Stimulated activated CD8-positive, alpha-beta memory T cell treated with anti-CD3 and anti-CD28 coated beads, Interleukin-15, amount 100 ng/mL, for 48 hours (primary cell): ENCODE measurements around the gene AP4M1.
A peak's percentile ranks its signal among the peaks of the same experiment; 100 is the strongest.

Source experiments
- DNase-seq, 2 donors: peaks; one replicate each; pipeline ENCODE4 v3.0.0-alpha.2; 2020; ENCODE audit warnings: low read depth in 2 of 2

AP4M1 gene

DNA sequence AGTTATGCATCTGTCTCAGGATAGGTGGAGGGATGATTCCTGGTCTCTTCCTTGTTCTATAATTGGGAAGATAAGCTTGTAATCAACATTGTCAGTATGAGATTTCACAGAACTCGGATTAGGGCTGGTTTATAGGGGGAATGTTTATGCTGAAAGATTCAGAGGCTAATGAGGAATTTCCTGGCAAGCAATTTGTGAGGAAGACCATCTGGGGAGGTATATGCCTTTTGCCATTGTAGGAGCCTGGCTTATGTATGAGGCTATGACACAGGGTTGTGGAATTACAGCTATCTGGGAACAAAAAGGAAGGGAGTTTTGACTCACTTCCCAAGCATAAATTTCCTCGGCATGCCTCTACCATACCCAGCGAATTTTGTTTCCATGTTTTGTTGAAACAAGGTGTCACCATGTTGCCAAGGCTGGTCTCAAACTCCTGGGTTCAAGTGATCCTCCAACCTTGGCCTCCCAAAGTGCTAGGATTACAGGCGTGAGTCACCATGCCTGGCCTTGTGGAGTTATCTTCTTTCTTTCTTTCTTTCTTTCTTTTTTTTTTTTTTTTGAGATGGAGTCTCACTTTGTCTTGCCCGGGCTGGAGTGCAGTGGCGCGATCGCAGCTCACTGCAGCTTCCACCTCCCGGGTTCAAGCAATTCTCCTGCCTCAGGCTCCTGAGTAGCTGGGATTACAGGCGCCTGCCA lies 14.2 kb upstream of the AP4M1 start:
- DNase-seq: no peak

DNA sequence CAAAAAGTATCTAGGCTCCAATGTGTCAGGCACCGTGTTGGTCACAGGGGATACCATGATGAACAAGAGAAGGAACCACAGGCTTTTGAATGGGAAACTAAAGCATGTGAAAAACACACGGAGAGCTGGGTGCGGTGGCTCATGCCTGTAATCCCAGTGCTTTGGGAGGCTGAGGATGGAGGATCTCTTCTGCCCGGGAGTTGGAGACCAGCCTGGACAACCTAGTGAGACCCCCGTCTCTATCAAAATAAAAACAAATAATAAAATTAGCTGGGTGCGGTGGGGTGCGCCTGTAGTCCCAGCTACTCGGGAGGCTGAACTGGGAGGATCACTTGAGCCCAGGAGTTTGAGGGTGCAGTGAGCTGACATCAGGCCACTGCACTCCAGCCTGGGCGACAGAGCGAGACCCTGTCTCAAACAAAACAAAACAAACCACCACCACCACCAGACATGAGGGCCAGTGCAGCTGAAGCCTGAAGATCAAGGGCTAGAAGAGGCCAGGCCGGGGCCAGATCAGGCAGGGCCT lies 13.3 kb upstream of the AP4M1 start:
- DNase-seq: no peak

DNA sequence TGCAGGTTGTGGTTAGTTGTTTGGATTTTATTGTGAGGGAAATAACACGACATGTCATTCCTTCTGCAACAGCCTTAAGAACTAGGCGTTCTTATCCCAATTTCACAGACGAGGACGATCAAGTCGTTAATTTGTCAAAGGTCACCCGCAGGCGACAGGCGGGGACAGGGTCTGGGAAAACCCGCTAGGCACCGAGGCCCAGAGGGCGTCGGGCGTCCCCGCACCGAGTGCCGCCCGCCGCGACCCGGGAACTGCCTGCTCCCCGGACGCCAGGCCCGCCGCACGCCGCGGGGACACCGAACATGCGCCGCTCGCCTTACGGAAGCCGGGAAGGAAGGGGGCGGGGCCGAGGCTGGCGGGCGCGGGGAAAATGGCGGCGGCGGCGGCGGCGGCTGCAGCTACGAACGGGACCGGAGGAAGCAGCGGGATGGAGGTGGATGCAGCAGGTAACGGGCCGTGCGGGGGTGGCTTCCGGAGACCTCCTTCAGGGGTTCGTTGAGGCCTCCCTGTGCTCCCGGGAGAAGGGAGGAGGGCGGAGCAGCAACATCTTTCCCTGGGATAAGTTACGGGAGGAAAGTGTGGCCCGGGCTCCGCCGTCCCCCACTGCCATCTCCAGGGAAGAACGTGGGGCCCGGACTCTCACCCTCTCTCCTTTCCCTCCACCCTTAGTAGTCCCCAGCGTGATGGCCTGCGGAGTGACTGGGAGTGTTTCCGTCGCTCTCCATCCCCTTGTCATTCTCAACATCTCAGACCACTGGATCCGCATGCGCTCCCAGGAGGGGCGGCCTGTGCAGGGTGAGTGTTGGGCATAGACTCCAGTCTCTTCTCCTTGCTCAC lies 12.6 kb upstream of the AP4M1 start, which contains the start of gene COPS6:
COPS6 (plus strand) TSS at position 349 of the 837 bp plus-strand sequence; CDS start at position 371, 22 bp downstream.
- peak; percentile 77 to 78 for DNase-seq

DNA sequence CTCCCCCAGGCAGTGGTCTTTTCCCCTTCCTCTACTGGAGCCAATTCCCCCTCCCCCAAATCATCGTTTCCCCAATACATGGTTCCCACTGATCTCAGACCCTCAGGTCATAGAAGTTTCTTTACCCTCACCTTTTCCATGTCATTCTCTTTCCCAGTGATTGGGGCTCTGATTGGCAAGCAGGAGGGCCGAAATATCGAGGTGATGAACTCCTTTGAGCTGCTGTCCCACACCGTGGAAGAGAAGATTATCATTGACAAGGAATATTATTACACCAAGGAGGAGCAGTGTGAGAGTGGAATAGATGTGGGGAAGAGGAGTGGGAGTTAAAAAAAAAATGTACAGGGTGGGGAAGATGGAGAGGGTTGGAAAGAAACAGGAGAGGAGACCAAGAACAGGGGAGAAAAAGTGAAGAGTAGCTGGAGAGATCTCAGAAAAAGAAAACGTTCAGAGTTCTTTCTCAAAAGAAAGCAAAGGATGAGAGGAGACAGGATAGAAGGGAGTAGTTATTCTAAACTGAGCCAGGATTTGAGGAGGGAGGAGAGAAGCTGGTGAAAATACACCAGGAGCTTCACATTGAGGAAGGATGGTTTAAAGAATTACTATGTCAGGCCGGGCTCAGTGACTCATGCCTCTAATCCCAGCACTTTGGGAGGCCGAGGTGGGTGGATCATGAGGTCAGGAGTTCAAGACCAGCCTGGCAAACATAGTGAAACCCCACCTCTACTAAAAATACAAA lies 11.8 kb upstream of the AP4M1 start:
- DNase-seq: no peak

DNA sequence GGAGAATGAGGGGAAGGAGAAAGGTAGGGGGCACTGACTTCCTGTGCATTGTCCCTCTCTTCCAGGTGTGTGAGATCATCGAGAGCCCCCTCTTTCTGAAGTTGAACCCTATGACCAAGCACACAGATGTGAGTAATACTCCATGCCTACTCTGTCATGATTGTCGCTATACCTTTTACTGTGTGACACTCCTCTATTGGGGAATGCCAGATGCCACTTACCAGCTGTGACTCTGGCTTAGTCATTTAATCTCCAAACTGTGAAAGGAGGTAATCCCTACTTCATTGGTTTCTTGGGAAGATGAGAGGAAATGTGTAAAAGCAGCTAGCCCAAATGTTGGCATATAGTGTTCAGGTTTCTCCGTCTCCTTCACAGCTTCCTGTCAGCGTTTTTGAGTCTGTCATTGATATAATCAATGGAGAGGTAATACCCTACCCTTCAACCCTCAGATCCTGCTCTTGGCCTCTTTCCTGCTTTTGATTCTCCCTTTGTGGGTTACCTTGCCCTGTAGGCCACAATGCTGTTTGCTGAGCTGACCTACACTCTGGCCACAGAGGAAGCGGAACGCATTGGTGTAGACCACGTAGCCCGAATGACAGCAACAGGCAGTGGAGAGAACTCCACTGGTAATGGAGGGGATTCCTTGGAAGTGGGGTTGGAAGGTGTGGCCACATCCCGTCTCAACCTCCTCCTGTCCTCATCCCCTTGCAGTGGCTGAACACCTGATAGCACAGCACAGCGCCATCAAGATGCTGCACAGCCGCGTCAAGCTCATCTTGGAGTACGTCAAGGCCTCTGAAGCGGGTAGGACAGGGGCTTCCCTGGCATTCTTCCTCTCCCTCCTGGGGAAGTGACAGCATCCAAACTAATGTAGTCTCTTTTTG lies 10.7 kb upstream of the AP4M1 start:
- DNase-seq: no peak

DNA sequence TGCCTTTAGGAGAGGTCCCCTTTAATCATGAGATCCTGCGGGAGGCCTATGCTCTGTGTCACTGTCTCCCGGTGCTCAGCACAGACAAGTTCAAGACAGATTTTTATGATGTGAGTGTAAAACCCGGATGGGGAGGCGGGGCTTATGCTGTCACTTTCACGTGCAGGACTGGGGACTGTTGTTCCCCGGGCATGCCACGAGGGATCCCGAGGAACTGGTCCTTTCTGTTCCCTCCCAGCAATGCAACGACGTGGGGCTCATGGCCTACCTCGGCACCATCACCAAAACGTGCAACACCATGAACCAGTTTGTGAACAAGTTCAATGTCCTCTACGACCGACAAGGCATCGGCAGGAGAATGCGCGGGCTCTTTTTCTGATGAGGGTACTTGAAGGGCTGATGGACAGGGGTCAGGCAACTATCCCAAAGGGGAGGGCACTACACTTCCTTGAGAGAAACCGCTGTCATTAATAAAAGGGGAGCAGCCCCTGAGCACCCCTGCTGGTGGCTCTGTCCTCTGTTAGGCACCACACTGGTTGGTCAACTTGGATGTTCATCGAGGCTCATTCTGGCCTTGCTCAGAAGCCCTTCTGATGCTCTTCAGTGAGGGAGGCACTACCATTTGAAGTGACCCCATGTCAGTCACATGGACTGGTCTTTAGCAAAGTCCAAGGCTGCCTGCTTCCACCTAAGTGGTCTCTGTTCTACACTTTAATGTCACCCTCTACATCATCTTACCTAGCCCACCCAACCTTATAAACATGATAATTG lies 9.8 kb upstream of the AP4M1 start:
- no peak for DNase-seq

DNA sequence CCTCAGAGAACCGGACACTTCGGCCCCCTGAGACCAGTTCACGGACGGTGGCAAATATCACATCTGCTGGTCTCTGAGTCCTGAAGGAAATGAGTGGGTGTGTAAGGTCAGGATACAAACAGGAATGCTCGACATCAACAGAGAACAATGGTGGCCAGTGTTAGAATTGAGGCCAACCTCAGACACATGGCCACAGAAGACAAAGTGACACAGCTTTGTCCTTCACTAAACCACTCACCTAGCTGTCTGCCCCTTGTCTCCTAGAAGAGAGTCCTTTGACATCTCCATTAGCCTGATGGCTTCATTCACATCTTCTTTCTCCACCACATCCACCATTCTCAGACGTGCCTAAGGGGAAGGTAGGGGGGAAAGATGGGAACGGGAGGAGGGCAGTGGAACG lies 8.4 kb upstream of the AP4M1 start:
- DNase-seq: no peak

DNA sequence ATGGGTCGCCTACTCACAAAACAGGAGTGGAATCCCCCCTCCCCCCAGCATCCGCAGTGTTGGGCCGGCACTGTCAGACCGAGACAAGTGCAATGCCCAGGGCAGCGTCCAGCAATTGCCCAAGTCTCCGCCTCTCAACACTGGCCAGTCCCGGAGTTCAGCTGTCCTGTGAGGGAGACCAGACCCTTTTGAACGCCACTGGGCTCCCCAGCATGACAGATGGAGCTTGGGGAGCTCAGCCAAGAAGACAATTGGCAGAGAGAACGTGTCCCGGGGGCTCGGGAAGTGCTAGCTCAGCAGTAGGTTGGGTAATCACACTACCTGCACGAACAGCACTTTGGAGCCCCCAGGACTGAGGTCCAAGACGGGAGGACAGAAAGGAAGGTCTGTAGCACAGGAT lies 7.9 kb upstream of the AP4M1 start:
- no peak for DNase-seq

DNA sequence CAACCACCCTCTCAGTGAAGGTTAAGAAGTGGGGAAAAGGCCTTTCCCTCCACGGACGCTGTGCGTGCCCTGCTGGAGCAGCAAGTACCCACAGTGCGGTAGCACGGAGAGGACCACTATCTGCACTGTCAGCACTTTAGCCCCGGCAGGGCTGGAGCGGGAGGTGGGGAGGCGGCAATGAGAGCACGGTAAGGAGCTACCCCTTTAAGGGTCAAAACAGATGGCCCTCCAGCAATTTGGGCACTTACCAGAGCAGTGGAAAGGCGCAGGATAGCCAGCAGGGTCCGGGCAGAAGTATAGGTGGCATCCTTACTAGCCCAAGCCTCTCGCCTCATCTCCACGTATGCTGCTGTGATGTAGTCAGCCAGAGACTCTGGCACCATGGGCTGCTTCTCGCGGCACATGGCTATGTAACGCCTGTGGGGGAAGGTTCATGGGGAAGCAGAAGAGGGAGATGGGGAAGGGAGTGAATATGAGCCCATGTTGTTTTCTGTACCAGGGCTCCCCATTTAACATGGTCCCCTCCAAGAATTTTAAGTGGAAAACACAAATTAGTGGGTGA lies 7.4 kb upstream of the AP4M1 start:
- DNase-seq: no peak

DNA sequence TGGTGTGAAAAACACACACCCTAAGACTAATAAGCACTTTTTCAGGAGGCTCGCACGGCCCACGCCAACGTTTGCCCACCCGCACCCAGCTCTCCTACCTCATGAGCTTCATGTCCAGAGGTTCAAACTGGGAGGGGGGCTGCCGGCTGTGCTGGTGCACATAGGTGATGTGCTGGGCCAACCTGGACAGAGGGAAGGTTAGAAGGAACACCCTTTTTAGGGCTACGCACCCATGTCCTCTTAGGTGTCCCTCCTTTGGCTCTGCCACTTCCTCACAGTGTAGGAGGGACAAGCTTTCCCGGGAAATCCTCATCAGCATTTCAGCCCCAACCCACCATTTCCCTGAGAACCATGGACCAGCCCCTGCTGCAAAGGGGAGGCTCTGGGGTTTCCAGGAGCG lies 6.2 kb upstream of the AP4M1 start:
- no peak for DNase-seq

DNA sequence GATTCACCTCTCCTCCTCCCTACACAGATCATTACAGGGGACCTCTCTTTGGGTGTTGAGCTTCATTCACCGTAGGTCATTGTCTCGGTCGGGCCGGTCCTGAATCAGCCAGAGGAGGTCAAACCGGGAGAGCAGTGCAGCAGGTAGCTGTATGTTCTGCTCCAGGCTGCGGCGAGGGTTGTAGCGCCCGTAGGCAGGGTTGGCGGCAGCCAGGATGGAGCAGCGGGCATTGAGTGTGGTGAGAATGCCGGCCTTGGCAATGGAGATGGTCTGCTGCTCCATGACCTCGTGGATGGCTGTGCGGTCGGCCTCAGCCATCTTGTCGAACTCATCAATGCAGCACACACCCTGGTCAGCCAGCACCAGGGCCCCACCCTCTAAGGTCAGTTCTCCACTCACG lies 5.7 kb upstream of the AP4M1 start:
- DNase-seq: no peak

DNA sequence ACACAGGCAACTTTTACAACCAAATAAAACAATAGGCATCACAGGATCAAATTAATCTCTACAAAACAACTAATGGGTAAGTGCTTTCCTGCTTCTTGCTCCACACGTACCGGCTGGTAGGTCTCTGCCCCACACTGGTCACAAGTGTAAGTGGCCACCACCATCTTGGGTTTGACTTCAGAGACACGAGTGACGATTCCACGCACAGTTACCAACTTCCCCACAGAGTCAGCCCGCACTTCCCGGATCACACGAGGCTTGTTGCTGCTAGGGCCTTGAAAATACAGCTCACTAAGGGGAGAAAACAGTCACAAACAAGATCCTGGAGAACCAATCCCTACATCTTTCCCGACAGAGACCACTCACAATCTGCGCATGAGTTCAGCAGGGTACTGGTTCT lies 2.5 kb upstream of the AP4M1 start:
- DNase-seq: no peak

DNA sequence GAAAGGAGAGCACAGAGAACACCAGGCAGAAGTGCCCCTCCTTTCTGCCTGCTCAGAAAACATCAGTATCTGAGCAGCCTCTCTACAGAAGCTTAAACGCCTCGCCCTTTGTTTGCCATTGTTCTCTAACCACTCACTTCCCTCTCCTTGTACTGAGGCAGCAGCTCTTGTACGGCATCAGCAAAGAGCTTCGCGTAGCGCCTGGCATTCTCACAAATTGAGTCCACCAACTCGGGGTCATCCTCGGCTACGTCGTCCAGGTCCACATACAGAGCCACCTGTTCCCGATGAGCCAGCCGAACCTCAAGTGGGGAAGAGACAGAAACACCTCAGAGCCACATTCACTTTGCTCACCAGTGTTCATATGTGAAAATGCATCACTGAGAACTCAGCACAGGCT lies 2.0 kb upstream of the AP4M1 start:
- DNase-seq: no peak

DNA sequence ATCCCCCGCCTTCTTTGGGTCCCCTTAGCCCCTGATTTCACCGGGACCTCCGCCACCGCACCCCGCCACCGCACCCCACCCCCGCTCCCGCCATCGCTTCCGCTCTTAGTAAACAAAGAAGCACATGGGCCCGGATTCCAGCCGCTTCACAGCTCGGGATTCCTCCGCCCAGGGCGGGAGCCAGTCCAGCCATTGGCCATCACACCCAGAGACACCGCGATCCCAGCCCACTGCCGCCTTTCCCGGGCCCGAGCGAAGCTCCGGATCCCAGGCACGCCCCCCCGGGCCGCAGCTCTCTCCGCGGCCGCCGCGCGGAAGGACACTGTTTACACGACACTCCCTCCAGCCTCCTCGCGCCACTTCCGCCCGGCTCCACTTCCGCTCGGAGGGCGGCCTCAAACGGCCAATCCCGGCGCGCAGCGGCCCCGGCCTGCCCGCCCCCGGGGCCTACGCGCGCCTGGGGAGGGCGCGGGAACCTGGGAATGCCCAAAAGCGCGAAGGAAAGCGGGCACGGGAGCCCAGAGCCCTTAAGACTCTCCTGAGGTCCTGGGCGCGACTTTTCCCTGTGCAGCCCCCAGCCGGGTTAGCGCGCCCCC lies 925 bp upstream of the AP4M1 start:
- peak; percentile 83 to 85 for DNase-seq

DNA sequence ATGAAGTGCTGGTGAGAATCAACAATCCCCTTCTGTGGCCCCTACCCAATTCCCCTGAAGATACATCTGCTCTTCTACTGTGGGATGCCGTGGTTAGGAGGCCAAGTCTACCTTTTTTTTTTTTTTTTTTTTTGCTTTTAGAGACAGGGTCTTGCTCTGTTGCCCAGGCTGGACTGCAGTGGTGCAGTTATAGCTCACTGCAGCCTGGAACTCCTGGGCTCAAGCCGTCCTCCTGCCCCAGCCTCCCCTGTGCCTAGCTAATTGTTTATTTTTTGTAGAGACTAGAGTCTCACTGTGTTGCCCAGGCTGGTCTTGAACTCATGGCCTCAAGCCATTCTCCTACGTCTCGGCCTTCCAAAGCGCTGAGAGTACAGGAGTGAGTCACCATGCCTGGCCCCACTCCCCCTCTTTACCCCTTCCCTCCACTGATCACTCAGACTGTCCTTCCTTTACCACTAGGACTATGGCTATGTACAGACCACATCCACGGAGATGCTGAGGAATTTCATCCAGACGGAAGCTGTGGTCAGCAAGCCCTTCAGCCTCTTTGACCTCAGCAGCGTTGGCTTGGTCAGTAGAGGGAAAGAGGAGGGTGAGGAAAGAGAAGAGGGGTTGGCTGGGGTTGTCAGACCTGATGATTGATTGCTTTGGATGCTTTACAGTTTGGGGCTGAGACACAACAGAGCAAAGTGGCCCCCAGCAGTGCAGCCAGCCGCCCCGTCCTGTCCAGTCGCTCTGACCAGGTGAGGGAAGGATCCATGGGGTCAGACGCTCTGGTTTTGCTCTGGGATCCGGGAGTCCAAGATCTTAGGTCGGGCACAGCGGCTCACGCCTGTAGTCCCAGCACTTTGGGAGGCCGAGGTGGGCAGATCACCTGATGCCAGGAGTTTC lies 1.8 kb downstream of the AP4M1 start:
- no peak for DNase-seq

DNA sequence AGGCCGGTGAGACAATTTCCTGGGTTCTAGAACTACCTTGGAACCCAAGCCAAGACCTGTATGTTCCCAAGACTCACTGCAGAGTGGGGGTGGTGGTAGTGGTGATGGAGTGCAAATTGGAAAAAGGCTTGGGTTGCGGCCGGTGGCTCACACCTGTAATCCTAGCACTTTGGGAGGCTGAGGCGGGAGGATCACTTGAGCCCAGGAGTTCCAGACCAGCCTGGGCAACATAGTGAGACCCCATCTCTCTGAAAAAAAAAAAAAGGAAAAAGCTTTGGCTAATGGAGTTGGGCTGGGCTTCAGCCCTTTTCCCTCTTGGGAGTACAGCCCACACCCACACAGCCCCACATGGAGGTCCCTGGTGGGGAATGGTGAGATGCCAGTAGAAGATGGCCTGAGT lies 4.1 kb downstream of the AP4M1 start:
- no peak for DNase-seq

DNA sequence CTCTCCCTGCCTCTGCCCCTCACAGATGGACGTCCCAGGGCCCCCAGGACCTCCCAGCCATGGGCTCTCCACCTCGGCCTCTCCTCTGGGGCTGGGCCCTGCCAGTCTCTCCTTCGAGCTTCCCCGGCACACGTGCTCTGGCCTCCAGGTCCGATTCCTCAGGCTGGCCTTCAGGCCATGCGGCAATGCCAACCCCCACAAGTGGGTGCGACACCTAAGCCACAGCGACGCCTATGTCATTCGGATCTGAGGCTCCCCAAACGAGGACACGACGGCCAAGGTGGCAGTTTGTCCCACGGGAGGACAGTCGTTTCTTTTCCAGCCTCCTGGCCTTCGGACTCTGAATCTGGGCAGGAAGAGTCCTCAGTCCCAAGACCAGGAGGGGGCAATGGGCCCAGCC lies 5.2 kb downstream of the AP4M1 start:
- no peak for DNase-seq

DNA sequence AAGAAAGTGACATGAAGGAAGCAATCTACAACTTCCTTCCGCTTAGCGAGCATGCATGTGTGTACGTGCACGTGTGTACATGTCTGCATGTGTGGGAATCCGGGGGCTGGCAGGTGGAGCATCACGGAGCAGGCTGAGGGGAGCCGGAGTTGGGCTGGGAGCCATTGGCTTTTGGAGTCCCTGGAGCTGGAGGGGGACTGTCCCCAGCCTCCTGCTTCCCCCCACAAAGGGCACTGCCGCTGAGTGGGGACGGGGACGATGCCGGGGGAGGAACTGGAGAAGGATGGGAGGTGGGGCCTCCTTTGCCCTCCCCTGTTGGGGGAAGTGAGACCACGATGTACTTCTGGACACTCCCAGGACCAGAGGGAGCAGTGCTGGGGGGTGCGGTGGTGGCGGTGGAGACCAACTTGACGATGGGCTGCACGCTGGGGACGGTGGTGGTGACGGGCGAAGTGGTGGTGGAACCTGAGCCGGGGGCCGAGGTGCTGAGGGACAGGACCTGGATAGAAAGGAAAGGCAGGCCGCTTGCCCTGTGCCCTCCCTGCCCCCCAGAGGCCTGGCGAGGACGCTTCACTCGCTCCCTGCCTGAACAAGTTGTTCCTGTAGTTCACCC lies 5.8 kb downstream of the AP4M1 start:
- no peak for DNase-seq
